Smooth muscle cell (in vitro differentiated cells): ENCODE data around the gene CD200R1L. TPM values are rescaled to one million over a fixed set of nuclear protein-coding genes. Genes with fewer than 3 reads are reported as not detected.
A peak's percentile ranks its signal among the peaks of the same experiment; 100 is the strongest.

Experiments
- DNase-seq: peaks from one replicate; lab custom pipeline; 2025; ENCODE audit not compliant: unreplicated experiment; lab: John Stamatoyannopoulos, UW
- H2AFZ ChIP-seq: fragments of 200-600 bp; sonication (generic); 2 replicates; pipeline ENCODE4 v1.6.0; 2016; ENCODE audit warnings: antibody characterized with exemption, low read depth, mild to moderate bottlenecking
- H3F3A ChIP-seq: fragments of 200-600 bp; sonication (generic); 2 replicates; pipeline ENCODE4 v1.6.0; 2017; ENCODE audit warnings: antibody characterized with exemption, low read depth
- H3K27ac ChIP-seq: fragments of 200-600 bp; sonication (generic); 2 replicates; pipeline ENCODE4 v1.5.1; 2016; ENCODE audit warnings: low read depth, mild to moderate bottlenecking
- H3K27me3 ChIP-seq: fragments of 200-600 bp; sonication (generic); 2 replicates; pipeline ENCODE4 v1.6.1; 2016; ENCODE audit warnings: low read depth, mild to moderate bottlenecking
- H3K36me3 ChIP-seq: fragments of 200-600 bp; sonication (generic); 2 replicates; pipeline ENCODE4 v1.5.1; 2016; ENCODE audit warnings: low read depth
- H3K4me1 ChIP-seq: fragments of 200-600 bp; sonication (generic); 2 replicates; pipeline ENCODE4 v1.5.1; 2016; ENCODE audit warnings: low read depth
- H3K4me2 ChIP-seq: fragments of 200-600 bp; sonication (generic); 2 replicates; pipeline ENCODE4 v1.6.0; 2016; ENCODE audit warnings: mild to moderate bottlenecking
- H3K4me3 ChIP-seq: fragments of 200-600 bp; sonication (generic); 2 replicates; pipeline ENCODE4 v1.5.1; 2016; ENCODE audit warnings: mild to moderate bottlenecking
- H3K79me2 ChIP-seq: fragments of 200-600 bp; sonication (generic); 2 replicates; pipeline ENCODE4 v1.6.0; 2016; ENCODE audit warnings: low read depth, mild to moderate bottlenecking
- H3K9ac ChIP-seq: fragments of 200-600 bp; sonication (generic); 2 replicates; pipeline ENCODE4 v1.6.0; 2016; ENCODE audit warnings: low read depth
- H3K9me3 ChIP-seq: fragments of 200-600 bp; sonication (generic); replicated peaks from 2 replicates; pipeline ENCODE4 v1.5.1; 2016; ENCODE audit warnings: low read depth
- H4K20me1 ChIP-seq: fragments of 200-600 bp; sonication (generic); 2 replicates; pipeline ENCODE4 v1.6.0; 2016; ENCODE audit warnings: low read depth
- CTCF ChIP-seq: fragments of 200-600 bp; sonication (generic); IDR thresholded peaks from 2 replicates; pipeline ENCODE4 v1.5.1; 2017; ENCODE audit warnings: borderline replicate concordance, mild to moderate bottlenecking, antibody characterized with exemption; ENCODE audit not compliant: insufficient read depth, poor library complexity, severe bottlenecking
- WGBS: methylation state at CpG from one replicate; pipeline ENCODE4 v1.1.7; 2016; ENCODE audit warnings: low lambda C conversion rate; 5-methylcytosine and 5-hydroxymethylcytosine counted together
- polyA plus RNA-seq: library from polyadenylated mRNA; unstranded; fragments of >200 nt; fragmentation: Nextera tagmentation; extraction: Ambion mirVana; gene quantifications from 2 replicates; pipeline ENCODE4 v1.2.1, GENCODE V29; 2016
- total RNA-seq: library from RNA; depleted of rRNA; stranded (reverse); fragments of >200 nt; gene quantifications from 2 replicates; pipeline ENCODE4 v1.2.3, GENCODE V29; 2014

CD200R1L gene
- total and polyA plus RNA-seq, 2 experiments from 2014 or later: not detected

- Histone ChIP-seq H3K4me1 (no peaks in the 10 kb centered on the region), H3K27me3 (no peaks in the 10 kb centered on the region), H3K4me2 (no peak overlapping the region), H3K27ac (no peak overlapping the region), H3K9ac (no peak overlapping the region), H3K9me3 (no peaks in the 10 kb centered on the region), H4K20me1 (no peaks in the 10 kb centered on the region), H3F3A (peaks cover 12% of the 10 kb centered on the region), H3K79me2 (no peaks in the 10 kb centered on the region), H2AFZ (no peak overlapping the region), H3K36me3 (no peaks in the 10 kb centered on the region), H3K4me3 (no peak overlapping the region)
- DNase-seq: no peak
- WGBS: 40% methylated on average over 2 of the region's 2 CpGs
- TF ChIP-seq CTCF: no peak
Observed at GRCh38 chr3:112782491-112782890, 64.2 kb downstream of the CD200R1L start.

GRCh38 chr3:112781599-112781998 lies 65.1 kb downstream of the CD200R1L start:
- no peak overlapping the region for H2AFZ ChIP-seq
- no peaks in the 10 kb centered on the region for H4K20me1 ChIP-seq
- no peaks in the 10 kb centered on the region for H3K79me2 ChIP-seq
- 58% methylated on average over 1 of the region's 1 CpG for WGBS
- H3K4me1 ChIP-seq: no peaks in the 10 kb centered on the region
- no peaks in the 10 kb centered on the region for H3K36me3 ChIP-seq
- peaks cover 6% of the 10 kb centered on the region for H3F3A ChIP-seq
- H3K9ac ChIP-seq: no peak overlapping the region
- no peak overlapping the region for H3K4me3 ChIP-seq
- TF ChIP-seq CTCF: no peak
- H3K27ac ChIP-seq: no peak overlapping the region
- H3K4me2 ChIP-seq: no peak overlapping the region
- no peak for DNase-seq
- no peaks in the 10 kb centered on the region for H3K9me3 ChIP-seq
- H3K27me3 ChIP-seq: no peaks in the 10 kb centered on the region

GRCh38 chr3:112779558-112780480 lies 66.8 kb downstream of the CD200R1L start:
- no peaks in the 10 kb centered on the region for H4K20me1 ChIP-seq
- no peak overlapping the region for H2AFZ ChIP-seq
- H3K9ac ChIP-seq: no peak overlapping the region
- H3K9me3 ChIP-seq: no peaks in the 10 kb centered on the region
- H3K4me2 ChIP-seq: no peak overlapping the region
- no peaks in the 10 kb centered on the region for H3K4me1 ChIP-seq
- no peak overlapping the region for H3K4me3 ChIP-seq
- no peaks in the 10 kb centered on the region for H3K79me2 ChIP-seq
- no peak for TF ChIP-seq CTCF
- H3K27me3 ChIP-seq: no peaks in the 10 kb centered on the region
- no peaks in the 10 kb centered on the region for H3K36me3 ChIP-seq
- WGBS: 92% methylated on average over 3 of the region's 3 CpGs
- H3K27ac ChIP-seq: no peak overlapping the region
- no peaks in the 10 kb centered on the region for H3F3A ChIP-seq
- DNase-seq: no peak

- Histone ChIP-seq H3K4me1 (no peaks in the 10 kb centered on the region), H3K36me3 (no peaks in the 10 kb centered on the region), H2AFZ (no peak overlapping the region), H3K79me2 (no peaks in the 10 kb centered on the region), H3K9ac (no peak overlapping the region), H3K9me3 (no peaks in the 10 kb centered on the region), H3K27ac (peak overlapping the region; percentile 54), H3K27me3 (no peaks in the 10 kb centered on the region), H4K20me1 (no peaks in the 10 kb centered on the region), H3K4me3 (no peak overlapping the region), H3F3A (no peaks in the 10 kb centered on the region), H3K4me2 (no peak overlapping the region)
- DNase-seq: no peak
- TF ChIP-seq CTCF: no peak
Observed at GRCh38 chr3:112779011-112779410, 67.7 kb downstream of the CD200R1L start.
